Measurements from ENCODE around the gene FAM72A.
"Not testable (repeated sequence)": the region's sequence is repeated elsewhere in the genome, so short reads cannot be mapped to it uniquely, and the experiment has no call there.

FAM72A gene

DNA sequence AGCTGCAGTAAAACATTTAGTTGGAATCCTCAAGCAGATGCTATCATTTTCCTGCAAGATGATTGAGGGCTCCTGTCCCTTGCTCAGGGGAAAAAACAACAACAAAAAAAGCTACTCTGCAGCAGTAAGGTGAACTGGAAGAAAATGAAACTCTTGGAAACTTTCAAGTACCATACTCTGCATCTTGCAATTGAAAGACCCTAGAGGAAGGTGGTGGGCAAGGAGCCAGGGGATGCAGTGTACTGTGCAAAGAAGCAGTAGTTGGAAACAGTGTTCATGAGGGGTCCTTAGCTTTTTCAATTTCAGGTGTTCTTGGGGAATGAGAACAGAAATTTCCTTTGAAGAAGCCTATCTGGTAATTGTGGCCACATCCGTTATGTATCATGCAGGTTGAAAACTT lies 8.2 kb upstream of the FAM72A start:
- not testable (repeated sequence) for DNase-seq

GRCh38 chr1:206205569-206205968 lies 2.9 kb upstream of the FAM72A start:
- not testable (repeated sequence) for DNase-seq

GRCh38 chr1:206204871-206205270 lies 2.2 kb upstream of the FAM72A start:
- not testable (repeated sequence) for DNase-seq

GRCh38 chr1:206204159-206204511 lies 1.5 kb upstream of the FAM72A start:
- DNase-seq, result not testable (repeated sequence)

GRCh38 chr1:206203364-206204158 lies 922 bp upstream of the FAM72A start, which contains the start of gene SRGAP2:
Gene SRGAP2 (plus strand): TSS chr1:206203541. CDS start chr1:206205971, 2,430 bp downstream.
- DNase-seq, result not testable (repeated sequence)

- not testable (repeated sequence) for DNase-seq
Measured at GRCh38 chr1:206196748-206197424, 5.8 kb downstream of the FAM72A start.

DNA sequence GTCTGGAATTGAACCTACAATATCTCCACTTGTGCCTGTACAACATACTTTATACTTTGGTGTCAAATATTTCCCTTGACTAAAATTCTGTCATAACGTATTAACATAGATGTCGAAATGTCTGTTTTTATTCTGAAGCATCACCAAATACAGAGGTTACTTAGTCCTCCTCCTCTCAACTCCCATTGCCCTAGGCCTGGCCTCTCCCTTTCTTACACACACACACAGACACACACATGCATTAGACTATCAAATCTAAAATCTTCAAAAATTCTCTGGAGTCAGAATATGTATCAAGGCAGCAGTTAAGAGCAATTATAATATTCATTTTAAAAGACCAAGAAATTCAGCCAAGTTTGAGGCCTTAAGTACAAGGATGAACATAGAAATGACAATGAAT lies 7.5 kb downstream of the FAM72A start:
- not testable (repeated sequence) for DNase-seq

DNA sequence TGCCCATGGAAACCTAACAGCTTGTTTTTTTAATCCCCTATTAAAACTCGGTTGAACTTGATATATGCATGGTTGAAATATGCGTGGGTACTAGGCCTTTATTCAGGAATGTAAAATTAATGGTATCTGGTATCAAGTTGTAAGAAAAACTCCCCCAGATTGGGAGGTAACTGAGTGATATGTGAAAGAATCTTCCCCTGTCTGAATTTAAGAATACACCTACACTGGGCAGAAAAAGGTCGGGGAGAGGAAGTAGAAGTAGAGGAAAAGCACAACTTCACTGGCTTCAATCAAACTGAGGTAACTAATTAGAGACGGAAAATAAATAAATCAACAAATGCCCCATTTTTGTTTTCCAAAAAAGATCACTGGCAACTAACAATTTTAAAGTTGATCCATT lies 15.8 kb downstream of the FAM72A start:
- not testable (repeated sequence) for DNase-seq

GRCh38 chr1:206185778-206186177 lies 16.9 kb downstream of the FAM72A start:
- not testable (repeated sequence) for DNase-seq

DNA sequence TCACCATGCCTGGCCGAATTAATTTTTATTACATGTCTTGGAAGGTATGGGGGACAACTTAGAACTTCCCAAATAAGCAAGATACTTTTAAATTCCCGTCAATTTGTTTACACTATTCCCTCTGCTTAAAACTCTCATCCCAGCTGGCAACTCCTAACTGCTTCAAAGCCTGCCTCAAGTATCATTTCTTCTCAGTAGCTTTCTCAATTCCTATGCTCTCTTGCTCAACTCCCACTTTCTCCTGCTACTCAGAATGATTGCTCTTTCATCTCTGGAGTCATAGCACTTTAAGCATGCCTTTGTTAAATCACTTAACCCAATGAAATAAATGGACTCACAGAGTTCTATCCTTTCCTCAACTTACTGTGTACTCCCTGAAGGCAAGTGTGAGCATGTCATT lies 18.9 kb downstream of the FAM72A start:
- DNase-seq, result not testable (repeated sequence)

DNA sequence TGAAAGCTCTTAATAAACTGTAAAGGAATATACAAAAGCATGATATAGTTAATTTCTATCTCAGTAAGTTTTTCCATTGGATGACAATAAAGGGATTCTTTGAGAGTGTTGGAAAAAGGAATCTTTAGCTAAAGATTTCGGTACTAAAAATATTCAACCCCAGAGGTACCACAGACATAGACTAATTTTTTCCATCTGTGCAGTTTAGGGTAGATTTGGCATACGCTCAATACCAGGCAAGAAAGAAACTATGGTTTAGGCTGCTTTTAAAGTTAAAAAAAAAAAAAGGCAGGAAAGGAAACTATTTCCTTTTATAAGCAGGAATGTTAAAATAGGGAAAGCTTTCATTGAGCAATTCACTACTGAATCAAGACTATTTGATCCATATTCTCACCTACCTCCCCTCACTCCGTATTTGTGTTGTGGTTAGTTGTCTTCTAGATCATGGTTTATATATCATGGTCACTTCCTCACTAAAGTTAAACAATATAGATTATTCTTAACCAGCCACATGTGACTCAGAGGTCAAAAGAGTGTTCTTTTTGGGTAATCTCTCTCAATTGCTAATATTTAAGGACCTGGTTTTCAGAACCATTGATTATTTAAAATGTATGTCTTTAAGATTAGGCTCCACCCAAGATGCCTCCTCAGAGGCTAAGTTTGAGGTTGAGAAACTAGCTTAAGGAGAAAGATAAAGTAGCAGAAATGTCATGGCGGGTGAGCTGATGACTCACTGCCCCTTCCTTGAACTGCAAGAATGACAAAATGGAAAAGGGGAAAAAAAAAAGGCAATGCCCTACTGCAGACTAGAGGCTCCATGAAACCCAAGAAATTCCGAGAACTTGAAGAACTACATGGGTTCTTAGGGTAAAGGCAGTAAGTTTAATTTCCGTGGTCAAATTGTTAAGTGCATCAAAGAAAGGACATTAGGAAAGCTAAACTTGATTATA lies 20.0 kb downstream of the FAM72A start:
- DNase-seq, result not testable (repeated sequence)

- DNase-seq, result not testable (repeated sequence)
Measured at GRCh38 chr1:206179666-206180065, 23.0 kb downstream of the FAM72A start.

GRCh38 chr1:206178061-206178989 lies 24.3 kb downstream of the FAM72A start:
- not testable (repeated sequence) for DNase-seq

- DNase-seq, result not testable (repeated sequence)
Measured at GRCh38 chr1:206176114-206176502, 26.5 kb downstream of the FAM72A start.

- not testable (repeated sequence) for DNase-seq
Measured at GRCh38 chr1:206175459-206176113, 27.1 kb downstream of the FAM72A start.

- DNase-seq, result not testable (repeated sequence)
Measured at GRCh38 chr1:206174182-206174868, 28.3 kb downstream of the FAM72A start.

GRCh38 chr1:206173110-206173719 lies 29.4 kb downstream of the FAM72A start:
- DNase-seq, result not testable (repeated sequence)

DNA sequence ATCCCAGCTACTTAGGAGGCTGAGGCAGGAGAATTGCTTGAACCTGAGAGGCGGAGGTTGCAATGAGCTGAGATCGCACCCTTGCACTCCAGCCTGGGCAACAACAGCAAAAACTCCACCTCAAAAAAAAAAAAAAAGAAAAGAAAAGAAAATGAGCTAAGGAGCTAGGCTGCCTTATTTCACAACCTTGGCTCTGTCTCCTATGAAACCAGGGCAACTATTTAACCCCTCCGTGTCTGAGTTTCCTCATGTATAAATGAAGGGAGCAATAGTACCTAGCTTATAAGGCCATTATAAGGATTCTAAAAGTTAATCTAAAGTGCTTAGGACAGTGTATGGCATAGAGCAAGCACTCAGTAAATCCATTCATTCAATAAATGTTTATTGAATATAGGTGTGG lies 32.8 kb downstream of the FAM72A start:
- not testable (repeated sequence) for DNase-seq

GRCh38 chr1:206167350-206168029 lies 35.1 kb downstream of the FAM72A start:
- DNase-seq, result not testable (repeated sequence)
